GM18508 (cell line): Measurements from ENCODE around the gene PPP2R5A.

Source experiments
- ATAC-seq: cut with Tn5 transposase; IDR thresholded peaks from one replicate; pipeline ENCODE4 v1.9.1; 2021; ENCODE audit warnings: moderate number of reproducible peaks; ENCODE audit not compliant: insufficient read depth, unreplicated experiment

PPP2R5A gene

DNA sequence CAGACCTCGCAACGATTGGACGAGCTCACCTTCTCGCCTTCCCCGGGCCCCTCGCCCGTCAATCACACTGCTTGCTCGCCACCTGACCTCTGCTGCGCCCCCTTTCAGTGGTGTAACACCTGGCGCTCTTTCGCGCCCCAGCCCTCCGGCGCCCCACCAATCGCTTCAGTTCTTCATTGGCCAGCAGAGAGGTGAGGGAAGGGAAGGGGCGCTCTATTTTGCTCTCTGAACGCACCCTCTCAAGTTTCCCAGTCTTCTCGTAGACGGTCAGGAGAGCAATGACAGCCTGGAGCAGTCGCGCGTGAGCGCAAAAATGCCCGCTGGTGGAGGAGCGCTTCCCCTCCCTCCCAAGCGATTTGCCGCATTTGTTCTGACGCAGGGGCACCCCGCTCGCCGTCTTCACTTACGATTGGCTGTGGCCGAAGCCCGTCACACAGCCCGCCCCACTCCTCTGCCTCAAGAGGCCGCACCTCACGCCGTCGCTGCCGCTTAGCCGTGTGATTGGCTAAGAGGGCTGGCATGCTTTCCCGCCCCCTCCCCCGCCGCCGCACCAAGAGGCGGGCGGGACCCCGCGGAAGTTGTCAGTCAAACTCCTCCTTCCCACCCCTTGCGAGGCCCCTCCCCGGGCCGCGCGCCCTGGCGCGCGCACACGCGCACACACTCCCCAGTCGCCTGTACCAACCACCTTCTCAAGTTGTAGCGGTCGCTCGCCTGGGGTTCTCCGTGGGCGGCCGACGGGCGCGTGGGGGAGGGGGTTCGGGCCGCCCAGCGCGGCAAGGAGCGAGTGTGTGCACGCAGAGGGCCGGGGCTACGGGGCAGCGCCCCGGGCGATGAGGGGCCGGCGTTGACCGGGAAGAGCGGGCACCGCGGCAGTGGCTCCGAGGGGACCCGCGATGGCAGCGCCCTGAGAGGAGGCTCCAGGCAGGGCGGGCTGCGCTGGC is at the start of gene PPP2R5A:
Gene PPP2R5A (plus strand): TSS at position 667 of the 941 bp plus-strand sequence. CDS start 701 bp downstream, outside the sequence.
- ATAC-seq, result peak; percentile 83

DNA sequence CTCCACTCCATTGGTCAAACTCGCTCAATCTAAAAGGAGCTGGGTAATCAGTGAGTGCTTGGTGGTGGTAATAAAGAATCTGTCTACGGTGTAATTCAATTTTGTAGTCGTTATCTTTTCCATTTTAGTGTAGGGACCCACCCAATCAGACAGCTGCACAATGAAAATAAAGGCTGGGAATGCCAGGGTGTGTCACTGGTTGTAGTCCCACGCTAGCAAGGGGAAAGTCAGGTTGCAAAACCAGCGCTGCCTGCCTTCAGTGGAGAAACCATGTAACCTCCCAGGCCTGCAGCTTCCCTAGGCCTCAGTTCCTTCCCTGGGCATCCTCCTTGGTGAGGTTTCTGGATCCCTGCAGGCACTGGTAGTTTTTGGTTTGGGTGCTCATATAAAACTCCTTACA is 49.4 kb upstream of the PPP2R5A start:
- ATAC-seq, result no peak

DNA sequence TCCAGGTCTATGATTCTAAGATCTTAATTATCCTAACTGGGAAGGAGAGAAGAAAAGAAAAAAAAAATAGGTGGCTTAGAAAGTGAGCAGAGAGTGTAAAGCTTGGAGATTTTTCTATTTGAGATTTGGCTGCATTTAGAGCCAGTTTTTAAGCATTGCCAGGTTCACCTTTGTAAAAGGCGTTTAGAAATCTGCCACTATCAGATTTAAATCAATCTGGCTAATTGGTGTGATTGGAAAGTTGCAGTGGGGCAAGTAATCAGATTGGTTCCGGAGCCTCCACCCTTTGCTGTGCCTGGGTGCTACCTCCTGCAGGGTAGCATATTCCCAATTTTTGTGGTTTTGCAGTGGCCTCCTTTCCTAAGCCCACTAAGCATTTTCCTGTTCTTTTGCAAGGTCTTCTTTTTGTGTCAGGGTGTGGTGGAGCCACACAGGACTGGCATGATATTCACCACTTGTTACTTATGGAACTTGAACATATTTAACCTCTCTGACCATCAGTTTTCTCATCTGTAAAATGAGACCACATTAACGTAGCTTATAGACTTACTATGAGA is 48.5 kb upstream of the PPP2R5A start:
- ATAC-seq, result no peak

DNA sequence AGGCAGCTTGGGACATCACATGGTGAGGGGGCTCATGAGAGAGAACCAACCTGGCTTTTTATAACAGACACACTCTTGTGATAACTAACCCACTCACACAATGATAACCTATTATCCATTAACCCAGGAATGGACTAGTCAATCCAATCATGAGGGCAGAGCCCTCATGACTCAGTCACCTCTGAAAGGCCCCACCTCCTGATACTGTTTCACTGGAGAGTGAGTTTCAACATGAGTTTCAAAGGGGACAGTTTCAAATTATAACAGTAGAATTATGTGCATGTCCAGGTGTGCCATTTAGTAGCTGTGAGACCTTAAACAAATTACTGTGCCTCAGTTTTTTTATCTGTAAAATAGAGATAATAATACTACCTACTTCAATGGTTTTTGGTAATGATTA is 47.6 kb upstream of the PPP2R5A start:
- peak; percentile 87 for ATAC-seq

DNA sequence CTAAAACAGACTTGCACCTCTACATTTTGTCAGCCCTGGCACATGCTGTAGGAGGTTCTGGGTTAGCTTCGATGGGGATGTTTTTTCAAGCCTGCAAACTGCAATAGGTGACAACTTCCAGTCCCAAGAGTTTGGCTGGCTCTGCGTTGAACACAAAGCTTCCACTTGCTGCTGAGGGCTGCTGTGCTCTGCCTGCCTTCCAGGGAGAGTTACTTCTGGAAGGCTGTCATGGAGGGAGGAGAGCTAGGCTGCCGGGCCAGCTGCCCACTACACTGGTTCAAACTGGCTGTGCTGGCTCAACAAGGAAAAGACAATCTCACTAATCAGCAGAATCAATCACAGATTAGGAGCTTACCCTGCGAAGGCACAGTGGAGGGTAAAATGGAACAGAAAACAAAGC is 46.7 kb upstream of the PPP2R5A start:
- no peak for ATAC-seq

DNA sequence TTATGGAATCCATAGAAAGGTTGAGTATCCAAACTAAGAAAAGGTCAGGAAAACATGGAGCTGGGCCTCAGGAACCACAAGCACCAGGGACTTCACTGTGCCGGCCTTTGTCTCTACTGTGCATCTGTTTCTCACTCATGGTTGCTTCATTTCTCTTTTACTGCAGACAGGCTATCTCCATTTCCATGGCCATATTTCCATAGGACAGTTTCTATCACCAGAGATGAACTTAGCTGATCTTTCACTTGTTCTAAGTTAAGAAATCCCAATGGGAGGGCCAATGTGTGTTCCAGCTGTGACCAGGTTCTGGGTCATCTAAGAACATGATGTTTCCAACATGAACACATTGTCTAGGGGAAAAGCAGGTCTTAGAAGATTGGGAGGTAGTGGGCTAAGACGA is 43.7 kb upstream of the PPP2R5A start:
- ATAC-seq, result no peak

DNA sequence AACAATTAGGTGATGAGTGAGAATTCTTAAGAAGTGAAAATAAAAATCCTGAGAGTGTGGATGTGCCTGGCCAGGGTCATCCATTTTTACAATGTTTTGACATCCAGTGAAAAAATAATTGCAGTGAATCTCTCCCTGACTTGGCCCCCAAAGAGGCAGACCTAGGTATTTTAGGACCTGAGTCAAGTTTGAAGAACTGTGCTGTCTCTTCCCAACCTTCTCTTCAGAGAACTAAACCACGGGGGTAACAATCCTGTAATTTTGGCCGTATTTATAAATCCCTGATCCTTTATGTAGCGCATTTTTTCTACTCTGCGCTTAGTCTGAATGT is 43.3 kb upstream of the PPP2R5A start:
- ATAC-seq, result no peak

DNA sequence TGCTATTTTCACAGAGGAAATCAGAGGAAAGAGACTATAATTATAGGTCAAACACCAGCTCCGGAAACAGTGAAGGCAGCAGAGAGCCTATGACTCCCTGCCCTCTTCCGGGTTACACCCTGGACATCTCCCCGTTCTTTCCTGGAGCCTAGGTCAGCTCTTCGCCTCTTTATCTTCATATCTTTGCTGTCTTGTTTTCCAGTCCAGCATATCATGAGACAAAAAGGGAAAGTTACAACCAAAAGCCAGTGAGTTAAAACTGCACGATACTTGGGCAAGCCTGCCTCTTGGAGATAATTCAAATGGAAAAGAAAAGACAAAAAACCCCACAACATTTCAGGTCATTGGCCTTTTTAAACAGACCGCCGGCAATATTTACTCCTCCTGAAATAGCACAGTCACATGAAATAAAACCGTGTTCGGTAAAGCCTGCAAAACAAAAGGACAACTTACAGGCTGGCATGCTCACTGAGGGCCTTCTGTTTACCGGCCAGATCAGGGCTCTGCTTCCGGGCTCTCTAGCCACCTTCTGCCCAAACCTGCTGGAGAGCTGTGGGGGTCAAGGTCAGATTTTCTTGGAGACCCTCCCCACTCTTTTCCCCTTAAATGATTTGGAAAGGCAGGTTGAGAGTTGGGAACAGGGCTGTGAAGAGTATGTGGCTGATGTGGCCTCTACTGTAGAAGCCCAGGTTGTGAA is 42.8 kb upstream of the PPP2R5A start:
- ATAC-seq, result no peak

DNA sequence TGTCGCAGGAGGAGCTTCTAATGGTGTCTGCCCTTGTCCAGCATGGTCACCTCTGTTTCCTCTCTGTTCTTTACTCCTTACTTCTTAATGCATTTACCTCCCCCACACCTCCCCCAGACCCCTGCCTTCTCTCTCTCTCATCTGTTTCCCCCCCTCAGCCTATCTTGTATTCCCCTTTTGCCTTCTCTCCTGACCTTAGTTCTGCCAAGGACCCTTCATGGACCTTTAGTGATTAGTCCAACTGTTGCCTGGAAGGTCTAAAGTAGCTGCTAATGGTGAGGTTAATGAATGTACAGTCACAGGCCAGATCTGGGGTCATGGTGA is 42.3 kb upstream of the PPP2R5A start:
- no peak for ATAC-seq

DNA sequence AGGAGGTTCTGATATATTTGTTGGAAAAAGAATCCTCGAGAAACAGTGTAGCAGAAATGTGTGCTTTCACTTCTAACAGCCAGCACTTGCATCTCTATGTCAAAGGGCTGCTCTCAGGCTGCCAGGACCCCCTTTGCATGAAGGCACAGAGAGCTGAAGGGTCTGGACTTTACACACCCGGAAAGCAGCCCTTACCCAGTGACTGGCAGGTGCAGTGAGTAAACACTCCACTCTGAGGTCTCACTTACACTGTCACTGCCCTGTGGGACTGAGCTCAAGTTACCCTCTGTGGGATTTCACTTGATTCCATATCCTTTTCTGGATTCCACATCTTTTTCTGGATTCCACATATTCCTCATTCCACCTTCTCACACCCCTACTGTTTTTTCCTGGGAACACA is 40.8 kb upstream of the PPP2R5A start:
- no peak for ATAC-seq

DNA sequence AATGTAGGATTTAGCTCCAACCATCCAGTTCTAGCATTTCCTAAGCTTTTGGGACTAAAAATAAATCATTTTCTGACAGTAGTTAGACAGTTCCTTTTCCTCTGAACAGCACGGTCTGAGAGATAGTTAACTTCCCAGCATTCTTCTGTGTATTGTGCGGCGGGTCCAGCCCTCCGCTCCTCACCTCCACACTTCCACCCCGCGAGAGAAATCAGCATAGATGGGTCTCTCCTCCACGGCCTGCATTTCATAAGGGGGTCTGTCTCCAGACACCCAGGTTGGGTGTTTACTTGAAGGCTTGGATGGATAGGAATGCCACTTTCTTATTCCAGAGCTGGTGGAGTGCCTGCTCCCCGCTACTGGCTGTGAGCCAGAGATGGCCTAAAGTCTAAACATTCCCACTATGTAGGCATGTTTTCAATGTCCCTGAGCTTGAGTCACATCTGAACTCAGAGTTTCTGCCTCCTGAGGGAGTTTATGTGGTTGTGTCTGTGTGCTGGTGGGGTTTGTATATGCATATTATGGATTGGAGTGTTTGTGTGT is 38.0 kb upstream of the PPP2R5A start:
- no peak for ATAC-seq

DNA sequence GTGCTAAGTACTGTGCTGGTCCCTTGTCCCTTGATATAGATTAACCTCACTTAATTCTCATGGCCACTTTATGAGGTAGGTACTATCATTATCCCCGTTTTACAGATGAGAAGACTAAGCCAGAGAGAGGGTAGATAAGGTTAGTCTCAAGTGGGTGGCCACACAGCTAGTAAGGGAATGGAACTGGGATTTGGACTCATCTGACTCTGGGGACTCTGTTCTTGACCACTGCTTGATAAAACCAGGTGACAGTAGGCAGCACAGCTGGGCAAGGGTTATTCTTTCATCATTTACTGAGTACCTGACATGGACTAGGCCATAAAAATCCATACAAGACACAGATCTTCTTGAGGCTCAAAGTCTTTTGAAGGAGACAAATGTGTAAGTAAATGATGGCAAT is 37.2 kb upstream of the PPP2R5A start:
- ATAC-seq, result no peak

DNA sequence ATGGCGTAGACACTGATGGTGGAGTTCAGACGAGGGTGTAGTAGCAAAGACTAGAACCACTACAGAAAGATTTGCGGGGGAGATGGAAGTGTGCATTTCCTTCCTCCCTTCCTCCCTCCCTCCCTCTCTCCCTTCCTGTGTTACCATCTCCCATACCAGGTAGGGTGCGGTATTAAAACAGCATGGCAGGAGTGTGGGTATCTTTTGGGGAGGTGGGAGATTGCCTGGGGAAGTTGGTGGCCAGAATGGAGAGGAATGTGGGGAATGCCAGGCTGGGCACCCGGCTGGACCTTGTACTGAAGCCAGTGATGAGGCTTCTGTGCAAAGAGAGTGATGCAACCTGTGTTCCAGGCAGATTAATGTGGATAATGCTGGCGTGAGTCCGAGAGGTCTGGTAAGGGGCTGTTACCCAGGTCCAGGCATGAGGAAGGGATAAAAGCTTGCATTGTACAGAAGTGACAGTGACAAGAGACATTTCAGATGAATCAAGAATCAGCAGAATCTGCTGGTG is 30.3 kb upstream of the PPP2R5A start:
- ATAC-seq, result no peak

DNA sequence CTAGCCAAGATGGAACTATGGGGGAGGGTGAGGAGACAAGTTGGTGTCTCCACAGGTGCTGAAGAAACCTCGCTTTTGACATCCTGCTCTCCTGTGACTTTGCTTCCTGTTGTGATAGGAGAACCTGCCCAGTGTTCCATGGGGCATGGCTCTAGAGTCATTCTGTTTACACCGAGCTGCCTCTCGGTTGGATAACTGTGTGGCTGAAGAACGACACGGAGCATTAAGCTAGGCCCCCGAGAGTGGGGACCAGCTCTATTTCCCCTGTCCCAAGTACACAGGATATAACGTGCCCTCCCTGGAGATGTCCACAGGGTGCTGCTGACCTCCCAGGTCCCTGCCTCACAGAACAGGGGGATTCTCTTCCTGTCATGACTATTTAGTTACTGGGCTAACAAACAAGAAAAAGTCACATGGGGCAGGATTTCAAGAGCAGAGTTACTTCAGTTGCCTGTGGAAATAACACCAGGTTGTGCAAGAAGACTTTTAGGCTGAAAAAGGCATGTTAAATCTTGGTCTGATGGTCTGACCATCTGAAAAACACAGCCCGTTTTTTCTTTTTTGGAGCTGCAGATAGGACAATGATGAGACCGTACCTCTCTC is 29.4 kb upstream of the PPP2R5A start:
- ATAC-seq, result no peak

DNA sequence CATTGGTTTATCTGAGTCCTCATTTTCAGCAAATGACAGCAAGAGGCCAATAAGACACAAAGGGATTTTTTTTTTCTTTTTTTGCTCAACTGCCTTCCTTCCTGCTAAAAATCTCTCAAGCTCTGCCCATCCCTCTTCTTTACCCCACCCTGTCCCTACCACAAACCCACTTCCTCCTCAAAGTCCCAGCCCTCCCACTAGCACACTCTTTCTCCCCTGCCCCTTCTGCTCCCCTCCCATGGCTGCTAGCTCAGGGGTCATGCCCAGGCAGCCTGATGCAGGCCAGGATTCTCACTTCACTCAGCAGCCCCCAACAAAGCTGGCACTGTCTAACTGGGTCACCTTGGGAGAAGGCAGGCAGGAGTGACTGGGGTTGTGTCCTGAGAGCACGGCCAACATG is 28.8 kb upstream of the PPP2R5A start:
- ATAC-seq, result no peak

DNA sequence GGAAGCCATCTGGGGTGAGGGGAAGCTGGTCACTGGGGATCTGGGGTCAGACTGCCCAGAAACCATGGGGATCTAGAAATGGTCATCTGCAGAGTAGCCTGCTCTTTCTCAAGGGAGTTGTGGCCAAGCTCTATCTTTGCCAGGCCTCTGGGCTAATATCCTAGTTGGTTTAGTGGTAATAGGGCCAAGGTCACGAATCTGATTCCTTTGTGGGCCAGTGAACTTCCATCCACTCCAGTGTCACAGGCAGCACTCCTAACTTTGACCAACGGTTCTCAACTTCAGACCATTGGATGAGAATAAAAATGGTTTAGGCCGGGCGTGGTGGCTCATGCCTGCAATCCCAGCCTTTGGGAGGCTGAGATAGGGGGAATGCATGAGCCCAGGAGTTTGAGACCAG is 28.1 kb upstream of the PPP2R5A start:
- ATAC-seq, result no peak

DNA sequence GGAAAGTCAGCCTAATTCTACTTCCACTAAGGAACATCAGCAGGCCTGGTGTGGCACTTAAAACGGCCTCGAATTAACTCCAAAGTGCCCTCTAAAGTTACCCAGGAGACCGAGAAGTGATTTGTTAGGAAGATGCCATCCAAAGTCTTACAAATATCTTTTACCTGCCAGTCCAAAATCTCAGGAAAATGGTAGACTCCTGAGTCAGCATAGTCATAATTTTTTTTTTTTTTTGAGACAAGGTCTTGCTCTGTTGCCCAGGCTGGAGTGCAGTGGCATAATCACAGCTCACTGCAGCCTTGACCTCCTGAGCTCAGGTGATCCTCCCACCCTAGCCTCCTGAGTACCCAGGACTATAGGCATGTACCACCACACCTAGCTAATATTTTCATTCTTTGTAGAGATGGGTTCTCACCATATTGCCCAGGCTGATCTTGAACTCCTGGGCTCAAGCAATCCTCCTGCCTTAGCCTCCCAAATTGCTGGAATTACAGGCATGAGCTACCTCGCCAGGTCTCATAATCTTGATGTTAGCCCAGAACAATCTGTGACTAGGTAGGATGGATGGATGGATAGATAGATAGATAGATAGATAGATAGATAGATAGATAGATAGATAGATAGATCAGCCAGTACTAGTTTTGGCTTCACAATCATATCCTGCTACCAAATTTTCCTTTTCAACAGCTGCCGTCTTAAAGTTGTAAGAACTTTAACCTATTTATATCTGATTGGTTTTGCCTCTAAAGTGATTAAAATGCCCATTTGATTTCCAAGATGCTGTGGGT is 25.3 kb upstream of the PPP2R5A start:
- no peak for ATAC-seq

DNA sequence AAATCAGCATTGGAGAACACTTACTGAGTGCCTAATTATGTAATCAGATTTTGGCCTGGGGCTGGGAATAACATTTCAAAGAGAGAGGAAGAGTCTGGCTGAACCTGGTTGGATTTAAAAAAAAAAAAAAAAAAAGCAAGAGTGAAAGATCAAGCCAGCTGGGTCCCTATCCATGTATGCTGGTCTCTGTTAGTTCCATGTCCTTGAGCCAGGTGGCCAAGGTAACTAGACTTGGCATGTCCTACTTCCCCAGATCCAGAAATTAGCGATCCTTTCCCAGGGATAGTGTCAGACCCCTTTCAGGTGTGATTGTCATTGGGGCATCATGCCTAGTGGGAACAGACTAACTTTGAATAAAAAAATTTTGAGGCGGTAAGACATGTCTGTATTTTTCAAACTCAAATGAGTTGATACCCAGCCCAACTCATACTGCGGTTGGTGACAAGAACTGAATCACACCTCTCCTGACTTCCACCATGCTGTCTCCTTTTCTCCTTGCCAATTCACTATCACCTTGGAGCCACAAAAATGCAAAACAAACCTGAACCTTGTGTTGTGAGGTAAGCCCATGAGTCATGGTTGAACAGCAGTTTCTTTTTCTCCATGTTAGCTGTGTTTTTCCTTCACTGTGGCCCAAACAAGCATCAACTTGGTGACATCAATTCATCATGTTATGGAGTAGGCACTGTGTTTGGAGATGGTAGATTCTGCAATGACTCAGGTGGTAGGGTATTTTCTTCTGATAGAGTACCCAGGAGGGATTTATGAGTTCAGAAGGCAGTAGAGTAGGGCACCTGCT is 24.5 kb upstream of the PPP2R5A start:
- no peak for ATAC-seq

DNA sequence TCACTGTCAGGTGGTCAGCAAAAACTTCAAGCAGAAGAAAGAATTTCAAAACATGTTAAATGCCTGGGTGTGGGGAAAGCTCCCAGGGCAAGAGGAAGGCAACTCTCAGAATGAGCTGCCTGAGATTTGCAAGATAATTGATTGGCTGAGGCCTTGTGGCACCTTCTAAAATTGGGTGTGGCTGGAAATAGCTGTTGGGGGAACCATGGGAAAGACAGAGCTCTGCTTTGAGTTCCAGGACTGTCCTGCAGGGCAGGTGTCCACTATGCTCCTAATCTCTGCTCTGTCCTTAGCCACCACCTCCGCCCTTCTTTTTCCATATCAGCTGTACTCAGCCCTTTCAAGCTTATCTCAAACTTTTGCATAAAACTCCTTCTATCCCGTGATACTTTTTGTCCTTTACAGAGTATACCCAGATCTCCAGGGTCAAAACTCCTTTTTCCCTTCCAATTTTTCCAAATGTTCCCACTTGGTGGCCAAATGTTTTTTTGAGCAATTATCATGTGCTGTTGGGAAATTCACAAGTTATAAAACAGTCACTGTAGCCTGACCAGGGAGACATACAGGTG is 23.8 kb upstream of the PPP2R5A start:
- ATAC-seq, result no peak
